VCaP (cell line): ENCODE measurements around the gene IL20.

ENCODE experiments used
- H3K27ac ChIP-seq: fragments of 450-650 bp; 2 replicates; pipeline ENCODE4 v1.5.1; 2017
- CTCF ChIP-seq: fragments of 450-650 bp; conservative IDR thresholded peaks from 2 replicates; pipeline ENCODE4 v1.5.1; 2017; ENCODE audit warnings: mild to moderate bottlenecking, moderate library complexity

IL20 gene

DNA sequence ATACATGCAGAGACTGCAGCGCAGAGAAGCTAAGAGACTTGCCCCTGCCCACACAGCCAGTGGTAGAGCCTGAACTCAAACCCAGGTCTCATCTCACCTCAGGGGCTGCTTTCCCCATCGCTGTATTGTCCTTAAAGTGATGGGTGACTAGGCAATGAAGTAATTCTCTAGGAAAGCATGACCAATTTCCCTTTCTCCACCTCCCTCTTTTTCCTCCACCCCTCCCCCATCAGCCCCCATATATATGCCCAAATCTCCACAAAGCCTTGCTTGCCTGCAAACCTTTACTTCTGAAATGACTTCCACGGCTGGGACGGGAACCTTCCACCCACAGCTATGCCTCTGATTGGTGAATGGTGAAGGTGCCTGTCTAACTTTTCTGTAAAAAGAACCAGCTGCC lies 31.8 kb downstream of the IL20 start, which contains the start of gene IL24:
TSS of gene IL24 (plus strand) at position 269 of the 400 bp plus-strand sequence. CDS start 390 bp downstream, outside the sequence.
- H3K27ac ChIP-seq = no peak within 1 kb of the TSS

DNA sequence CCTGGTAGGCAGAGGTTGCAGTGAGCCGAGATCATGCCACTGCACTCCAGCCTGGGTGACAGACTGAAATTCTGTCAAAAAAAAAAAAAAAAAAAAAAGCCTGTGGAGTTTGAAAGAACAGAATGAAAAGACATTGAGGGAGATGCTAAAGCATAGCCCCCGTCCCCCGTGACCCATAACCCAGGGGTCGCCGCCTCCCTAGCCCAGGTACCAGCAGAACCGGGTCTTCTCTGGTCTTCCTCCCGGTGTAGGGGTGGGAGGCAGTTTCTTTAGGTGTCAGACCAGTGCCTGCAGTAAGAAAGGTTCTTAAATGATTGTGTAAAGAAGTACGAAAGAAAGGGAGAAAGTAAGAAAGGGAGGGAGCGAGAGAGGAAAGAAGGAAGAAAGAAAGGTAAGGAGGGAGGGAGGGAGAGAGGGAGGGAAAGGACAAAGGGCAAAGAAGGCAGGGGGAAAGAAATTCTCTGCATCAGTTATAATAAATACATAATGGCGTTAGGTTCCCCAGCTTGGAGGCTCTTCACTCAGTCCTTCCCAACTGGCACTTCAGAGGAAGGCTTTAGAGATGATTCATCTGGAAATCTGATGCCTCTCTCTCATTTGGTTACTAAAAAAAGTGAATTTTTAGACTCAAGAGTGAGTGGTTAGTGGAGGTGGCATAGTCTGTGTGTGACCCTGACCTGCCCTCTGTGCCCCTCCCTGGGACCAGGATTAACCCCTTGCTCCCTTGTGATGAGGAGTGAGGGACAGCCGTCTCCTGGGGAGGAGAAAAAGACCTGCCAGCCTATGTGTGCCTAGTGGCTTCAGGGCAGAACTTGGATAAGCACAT lies 32.9 kb downstream of the IL20 start:
- TF ChIP-seq CTCF = no peak
- no peak overlapping the region for H3K27ac ChIP-seq

More for the DNA sequence above, 31.8 kb downstream of the IL20 start, which contains the start of gene IL24:
- TF ChIP-seq CTCF = no peak

DNA sequence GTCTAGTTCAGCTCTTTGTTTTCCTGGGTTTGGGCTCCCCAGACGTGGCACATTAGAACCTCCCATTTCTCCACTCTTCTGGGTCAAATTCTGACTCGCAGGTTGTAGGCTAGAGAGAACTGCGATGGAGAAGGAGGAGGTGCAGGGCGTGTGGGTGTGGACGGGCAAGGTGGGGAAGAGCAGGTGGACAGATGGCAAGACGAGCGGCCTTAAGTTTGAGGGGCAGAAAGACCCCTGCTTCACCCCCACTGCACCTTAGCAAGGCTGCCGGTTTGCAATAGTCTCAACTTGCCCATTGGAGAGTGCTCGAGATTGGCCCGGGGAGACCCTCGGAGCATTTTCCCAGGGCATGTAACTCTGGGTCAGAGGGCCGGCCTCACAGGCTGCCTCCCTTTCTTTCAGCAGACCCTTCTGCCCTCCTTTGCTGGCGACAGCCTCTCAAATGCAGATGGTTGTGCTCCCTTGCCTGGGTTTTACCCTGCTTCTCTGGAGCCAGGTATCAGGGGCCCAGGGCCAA lies 33.5 kb downstream of the IL20 start:
- H3K27ac ChIP-seq = no peak overlapping the region
- no peak for TF ChIP-seq CTCF

- H3K27ac ChIP-seq = no peak overlapping the region
- TF ChIP-seq CTCF = no peak
Observed at GRCh38 chr1:206899717-206900116, 34.3 kb downstream of the IL20 start.

- H3K27ac ChIP-seq = no peak overlapping the region
- TF ChIP-seq CTCF = no peak
Observed at GRCh38 chr1:206900149-206900548, 34.7 kb downstream of the IL20 start.

GRCh38 chr1:206901944-206902343 lies 36.5 kb downstream of the IL20 start:
- no peak for TF ChIP-seq CTCF
- H3K27ac ChIP-seq = no peak overlapping the region

- H3K27ac ChIP-seq = no peak overlapping the region
- TF ChIP-seq CTCF = no peak
Observed at GRCh38 chr1:206902702-206903101, 37.3 kb downstream of the IL20 start.
